ENCODE results near the gene SIX5.

The SIX5 gene

DNA sequence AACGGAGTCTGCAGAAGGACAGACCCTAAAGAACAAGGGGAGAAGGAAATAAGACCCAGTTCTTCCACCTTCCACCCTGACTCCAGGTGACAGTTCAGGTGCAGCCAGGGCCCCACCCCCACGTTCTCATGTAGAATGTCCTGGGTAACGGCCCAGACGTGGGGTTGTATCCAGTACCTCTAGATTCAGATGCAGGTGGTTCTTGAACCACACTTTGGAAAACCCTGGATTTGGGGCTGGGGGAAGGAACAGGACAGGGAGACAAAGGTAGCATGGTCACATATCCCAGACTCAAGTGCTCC is 11.0 kb upstream of the SIX5 start:
- H3K4me1 ChIP-seq (ENCODE audit: insufficient read depth, low read length), result no peaks in the 10 kb centered on the region
- H3K9ac ChIP-seq (ENCODE audit: low read depth, low read length), result no peak overlapping the region
- H3K4me3 ChIP-seq (ENCODE audit: low read depth in 1 of 2, low read length in 2 of 2), result no peak overlapping the region
- peaks cover 22% of the 10 kb centered on the region for H4K20me1 ChIP-seq (ENCODE audit: insufficient read depth, low read length)
- no peaks in the 10 kb centered on the region for H3K9me3 ChIP-seq (ENCODE audit: insufficient read depth, low read length, severe bottlenecking)
- no peak overlapping the region for H3K27ac ChIP-seq (ENCODE audit: low read length)
- H3K27me3 ChIP-seq (ENCODE audit: insufficient read depth, low read length, poor library complexity), result no peaks in the 10 kb centered on the region
- TF ChIP-seq, protein P1, sequence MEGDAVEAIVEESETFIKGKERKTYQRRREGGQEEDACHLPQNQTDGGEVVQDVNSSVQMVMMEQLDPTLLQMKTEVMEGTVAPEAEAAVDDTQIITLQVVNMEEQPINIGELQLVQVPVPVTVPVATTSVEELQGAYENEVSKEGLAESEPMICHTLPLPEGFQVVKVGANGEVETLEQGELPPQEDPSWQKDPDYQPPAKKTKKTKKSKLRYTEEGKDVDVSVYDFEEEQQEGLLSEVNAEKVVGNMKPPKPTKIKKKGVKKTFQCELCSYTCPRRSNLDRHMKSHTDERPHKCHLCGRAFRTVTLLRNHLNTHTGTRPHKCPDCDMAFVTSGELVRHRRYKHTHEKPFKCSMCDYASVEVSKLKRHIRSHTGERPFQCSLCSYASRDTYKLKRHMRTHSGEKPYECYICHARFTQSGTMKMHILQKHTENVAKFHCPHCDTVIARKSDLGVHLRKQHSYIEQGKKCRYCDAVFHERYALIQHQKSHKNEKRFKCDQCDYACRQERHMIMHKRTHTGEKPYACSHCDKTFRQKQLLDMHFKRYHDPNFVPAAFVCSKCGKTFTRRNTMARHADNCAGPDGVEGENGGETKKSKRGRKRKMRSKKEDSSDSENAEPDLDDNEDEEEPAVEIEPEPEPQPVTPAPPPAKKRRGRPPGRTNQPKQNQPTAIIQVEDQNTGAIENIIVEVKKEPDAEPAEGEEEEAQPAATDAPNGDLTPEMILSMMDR (IDR thresholded peaks at IDR 0.05; ENCODE audit: borderline replicate concordance, extremely low read depth, low read length, poor library complexity, severe bottlenecking), result no peak
- TF ChIP-seq EZH2 (IDR thresholded peaks at IDR 0.05; ENCODE audit: borderline replicate concordance, low read depth, low read length, severe bottlenecking), result no peak
- H2AFZ ChIP-seq (ENCODE audit: low read depth, low read length), result no peak overlapping the region
- H3K79me2 ChIP-seq (ENCODE audit: insufficient read depth, low read length), result no peaks in the 10 kb centered on the region
- ATAC-seq (ENCODE audit: insufficient read depth, low read depth) (no peak), DNase-seq (no peak)
- H3K36me3 ChIP-seq (ENCODE audit: insufficient read depth, low read length), result peaks cover 25% of the 10 kb centered on the region
- H3K4me2 ChIP-seq (ENCODE audit: insufficient read depth, low read length), result no peak overlapping the region

GRCh38 chr19:45779231-45780145 is 10.4 kb upstream of the SIX5 start:
- TF ChIP-seq, protein P1 (IDR thresholded peaks at IDR 0.05; ENCODE audit: borderline replicate concordance, extremely low read depth, low read length, poor library complexity, severe bottlenecking), result peak; percentile 24
- TF ChIP-seq EZH2 (IDR thresholded peaks at IDR 0.05; ENCODE audit: borderline replicate concordance, low read depth, low read length, severe bottlenecking), result no peak
- no peaks in the 10 kb centered on the region for H3K27me3 ChIP-seq (ENCODE audit: insufficient read depth, low read length, poor library complexity)
- no peak overlapping the region for H3K27ac ChIP-seq (ENCODE audit: low read length)
- no peak overlapping the region for H3K4me2 ChIP-seq (ENCODE audit: insufficient read depth, low read length)
- no peak overlapping the region for H2AFZ ChIP-seq (ENCODE audit: low read depth, low read length)
- 0 out of 3 replicates have a peak, but pooled peaks have one; percentile 36 for ATAC-seq (ENCODE audit: insufficient read depth, low read depth)
- no peaks in the 10 kb centered on the region for H3K79me2 ChIP-seq (ENCODE audit: insufficient read depth, low read length)
- no peak overlapping the region for H3K4me3 ChIP-seq (ENCODE audit: low read depth in 1 of 2, low read length in 2 of 2)
- peaks cover 20% of the 10 kb centered on the region for H3K36me3 ChIP-seq (ENCODE audit: insufficient read depth, low read length)
- no peak overlapping the region for H3K9ac ChIP-seq (ENCODE audit: low read depth, low read length)
- peaks cover 17% of the 10 kb centered on the region for H4K20me1 ChIP-seq (ENCODE audit: insufficient read depth, low read length)
- H3K4me1 ChIP-seq (ENCODE audit: insufficient read depth, low read length), result no peaks in the 10 kb centered on the region
- DNase-seq, result peak; percentile 30
- no peaks in the 10 kb centered on the region for H3K9me3 ChIP-seq (ENCODE audit: insufficient read depth, low read length, severe bottlenecking)

DNA sequence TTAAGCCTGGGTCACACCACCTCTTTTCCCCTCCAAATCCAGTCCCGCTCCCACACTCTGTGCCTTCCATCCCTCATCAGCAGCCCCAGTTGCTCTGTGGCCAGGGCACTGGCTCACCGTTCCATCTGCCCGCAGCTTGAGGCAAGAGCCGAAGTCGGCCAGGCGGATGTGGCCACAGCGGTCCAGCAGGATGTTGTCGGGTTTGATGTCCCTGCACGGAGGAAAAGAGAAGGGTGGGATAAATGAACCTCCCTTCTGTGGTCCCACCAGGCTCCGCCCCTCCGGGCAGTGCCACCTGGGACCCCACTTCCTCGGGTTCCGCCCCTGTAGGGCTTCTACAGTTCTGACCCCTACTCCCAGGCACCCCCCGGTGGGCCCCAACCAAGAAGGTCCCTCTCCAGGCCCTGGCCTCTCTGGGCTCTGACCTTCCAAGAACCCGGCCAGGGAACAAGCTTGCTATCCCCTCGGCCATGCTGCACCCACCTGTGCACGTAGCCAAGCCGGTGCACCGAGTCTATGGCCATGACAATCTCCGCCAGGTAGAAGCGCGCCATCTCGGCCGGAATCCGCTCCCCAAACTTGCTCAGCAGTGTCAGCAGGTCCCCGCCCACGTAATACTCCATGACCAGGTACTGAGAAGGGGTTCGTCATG is 9.1 kb upstream of the SIX5 start:
- no peak for ATAC-seq (ENCODE audit: insufficient read depth, low read depth)

More for the DNA sequence above, 9.1 kb upstream of the SIX5 start:
- Histone ChIP-seq H4K20me1 (ENCODE audit: insufficient read depth, low read length) (peaks cover 17% of the 10 kb centered on the region), H3K27ac (ENCODE audit: low read length) (no peak overlapping the region), H3K4me3 (ENCODE audit: low read depth in 1 of 2, low read length in 2 of 2) (no peak overlapping the region), H2AFZ (ENCODE audit: low read depth, low read length) (no peak overlapping the region), H3K9me3 (ENCODE audit: insufficient read depth, low read length, severe bottlenecking) (no peaks in the 10 kb centered on the region), H3K27me3 (ENCODE audit: insufficient read depth, low read length, poor library complexity) (no peaks in the 10 kb centered on the region), H3K9ac (ENCODE audit: low read depth, low read length) (no peak overlapping the region), H3K4me1 (ENCODE audit: insufficient read depth, low read length) (no peaks in the 10 kb centered on the region), H3K36me3 (ENCODE audit: insufficient read depth, low read length) (peaks cover 20% of the 10 kb centered on the region), H3K4me2 (ENCODE audit: insufficient read depth, low read length) (no peak overlapping the region), H3K79me2 (ENCODE audit: insufficient read depth, low read length) (no peaks in the 10 kb centered on the region)
- DNase-seq, result no peak
- TF ChIP-seq, protein P1 (IDR thresholded peaks at IDR 0.05; ENCODE audit: borderline replicate concordance, extremely low read depth, low read length, poor library complexity, severe bottlenecking), result no peak
- TF ChIP-seq EZH2 (IDR thresholded peaks at IDR 0.05; ENCODE audit: borderline replicate concordance, low read depth, low read length, severe bottlenecking), result no peak
